WERI-Rb-1 (cell line): ENCODE measurements around the gene GAB2.

Experiments used
- DNase-seq: peaks from one replicate; pipeline ENCODE4 v3.0.0-alpha.2; 2020
- H3K27ac ChIP-seq: fragments of 250-450 bp; sonication (Bioruptor Pico); 2 replicates; pipeline ENCODE4 v1.5.1; 2020; ENCODE audit warnings: mild to moderate bottlenecking, moderate library complexity
- H3K27me3 ChIP-seq: fragments of 250-450 bp; sonication (Bioruptor Pico); 2 replicates; pipeline ENCODE4 v1.5.1; 2021; ENCODE audit warnings: mild to moderate bottlenecking, low read depth, moderate library complexity; ENCODE audit not compliant: insufficient read depth, severe bottlenecking
- H3K36me3 ChIP-seq: fragments of 250-450 bp; sonication (Bioruptor Pico); 2 replicates; pipeline ENCODE4 v1.5.1; 2020; ENCODE audit warnings: mild to moderate bottlenecking, moderate library complexity
- H3K4me3 ChIP-seq: 2 replicates; pipeline ENCODE4 v1.5.1; 2011; ENCODE audit warnings: low read depth, mild to moderate bottlenecking, control low read depth, low read length
- H3K9me3 ChIP-seq: fragments of 250-450 bp; sonication (Bioruptor Pico); 2 replicates; pipeline ENCODE4 v1.5.1; 2021; ENCODE audit warnings: mild to moderate bottlenecking, moderate library complexity; ENCODE audit not compliant: severe bottlenecking
- TF ChIP-seq, protein P1 (sequence below): IDR thresholded peaks from 2 replicates; pipeline ENCODE4 v1.5.1; 2011; ENCODE audit warnings: low read depth, mild to moderate bottlenecking, control low read depth, inconsistent platforms, low read length

Gene GAB2

GRCh38 chr11:78207532-78208256 lies 209.9 kb downstream of the GAB2 start:
- no peaks in the 10 kb centered on the region for H3K9me3 ChIP-seq
- no peak overlapping the region for H3K4me3 ChIP-seq
- no peak overlapping the region for H3K27ac ChIP-seq
- peaks cover 18% of the 10 kb centered on the region for H3K36me3 ChIP-seq
- TF ChIP-seq, protein P1, sequence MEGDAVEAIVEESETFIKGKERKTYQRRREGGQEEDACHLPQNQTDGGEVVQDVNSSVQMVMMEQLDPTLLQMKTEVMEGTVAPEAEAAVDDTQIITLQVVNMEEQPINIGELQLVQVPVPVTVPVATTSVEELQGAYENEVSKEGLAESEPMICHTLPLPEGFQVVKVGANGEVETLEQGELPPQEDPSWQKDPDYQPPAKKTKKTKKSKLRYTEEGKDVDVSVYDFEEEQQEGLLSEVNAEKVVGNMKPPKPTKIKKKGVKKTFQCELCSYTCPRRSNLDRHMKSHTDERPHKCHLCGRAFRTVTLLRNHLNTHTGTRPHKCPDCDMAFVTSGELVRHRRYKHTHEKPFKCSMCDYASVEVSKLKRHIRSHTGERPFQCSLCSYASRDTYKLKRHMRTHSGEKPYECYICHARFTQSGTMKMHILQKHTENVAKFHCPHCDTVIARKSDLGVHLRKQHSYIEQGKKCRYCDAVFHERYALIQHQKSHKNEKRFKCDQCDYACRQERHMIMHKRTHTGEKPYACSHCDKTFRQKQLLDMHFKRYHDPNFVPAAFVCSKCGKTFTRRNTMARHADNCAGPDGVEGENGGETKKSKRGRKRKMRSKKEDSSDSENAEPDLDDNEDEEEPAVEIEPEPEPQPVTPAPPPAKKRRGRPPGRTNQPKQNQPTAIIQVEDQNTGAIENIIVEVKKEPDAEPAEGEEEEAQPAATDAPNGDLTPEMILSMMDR, result no peak
- H3K27me3 ChIP-seq, result no peaks in the 10 kb centered on the region
- DNase-seq, result no peak

DNA sequence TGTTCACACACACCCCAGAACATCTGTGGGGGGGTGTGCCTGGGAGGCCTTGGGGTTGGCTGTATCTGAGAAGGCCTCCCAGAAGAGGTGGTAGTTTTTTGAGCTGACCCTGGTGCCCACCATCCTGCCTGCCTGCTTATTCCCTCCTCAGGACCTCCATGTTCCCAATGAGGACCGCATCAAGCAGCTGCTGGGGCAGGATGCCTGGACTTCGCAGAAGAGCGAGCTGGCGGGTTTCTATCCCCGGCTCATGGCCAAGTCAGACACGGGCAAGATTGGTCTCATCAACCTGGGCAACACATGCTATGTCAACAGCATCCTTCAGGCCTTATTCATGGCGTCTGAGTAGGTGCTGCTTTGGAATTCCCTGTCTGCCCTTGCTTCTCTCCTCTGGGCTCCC lies 211.9 kb downstream of the GAB2 start:
- no peak overlapping the region for H3K4me3 ChIP-seq
- TF ChIP-seq, protein P1, result no peak
- H3K27me3 ChIP-seq, result no peaks in the 10 kb centered on the region
- DNase-seq, result no peak
- peaks cover 22% of the 10 kb centered on the region for H3K36me3 ChIP-seq
- no peak overlapping the region for H3K27ac ChIP-seq
- no peaks in the 10 kb centered on the region for H3K9me3 ChIP-seq

DNA sequence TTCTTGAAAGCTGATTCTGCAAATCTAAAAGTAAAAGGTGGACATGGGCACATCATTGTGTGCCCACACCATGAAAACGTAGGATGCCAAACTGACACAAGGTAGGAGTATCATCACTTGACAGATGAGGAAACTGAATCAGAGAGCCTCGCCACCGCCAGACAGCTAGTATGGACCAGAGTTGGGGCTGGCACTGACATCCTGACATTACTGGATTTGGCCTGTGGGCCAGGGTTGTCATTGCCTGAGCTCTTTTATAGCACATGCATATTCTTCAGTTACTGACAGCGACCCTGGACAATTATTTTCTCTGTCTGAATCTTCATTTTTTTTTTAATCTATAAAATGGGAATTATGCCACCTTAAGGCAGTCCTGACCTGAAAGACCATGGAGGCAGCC lies 212.4 kb downstream of the GAB2 start:
- Histone ChIP-seq H3K4me3 (no peak overlapping the region), H3K36me3 (peaks cover 17% of the 10 kb centered on the region), H3K27me3 (no peaks in the 10 kb centered on the region), H3K27ac (no peak overlapping the region), H3K9me3 (no peaks in the 10 kb centered on the region)
- no peak for DNase-seq
- TF ChIP-seq, protein P1, result no peak

GRCh38 chr11:78203184-78203583 lies 214.4 kb downstream of the GAB2 start:
- Histone ChIP-seq H3K9me3 (no peaks in the 10 kb centered on the region), H3K27me3 (no peaks in the 10 kb centered on the region), H3K4me3 (no peak overlapping the region), H3K36me3 (peaks cover 18% of the 10 kb centered on the region), H3K27ac (no peak overlapping the region)
- DNase-seq, result no peak
- TF ChIP-seq, protein P1, result no peak

DNA sequence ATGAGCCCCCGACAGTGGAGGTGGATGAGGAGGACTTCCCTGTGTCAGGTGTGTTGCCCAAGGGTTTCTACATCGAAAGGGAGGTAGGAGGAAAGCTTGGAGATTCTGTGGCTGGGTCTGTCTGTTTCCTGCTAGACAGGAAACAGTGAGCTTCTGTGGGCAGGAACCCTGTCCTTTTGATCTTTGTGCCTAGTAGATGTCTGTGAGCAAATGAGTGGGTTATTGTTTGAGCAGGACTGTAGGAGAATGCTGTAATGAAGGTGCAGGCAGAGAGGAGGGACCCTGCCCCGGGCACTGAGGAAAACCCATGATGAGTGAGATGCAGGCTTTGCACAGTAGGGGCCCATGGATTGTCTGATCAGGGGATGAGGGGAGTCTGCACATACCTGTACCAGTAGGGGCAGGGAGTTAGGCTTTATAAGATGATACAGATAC lies 214.9 kb downstream of the GAB2 start:
- Histone ChIP-seq H3K36me3 (peaks cover 15% of the 10 kb centered on the region), H3K27ac (no peak overlapping the region), H3K27me3 (no peaks in the 10 kb centered on the region), H3K4me3 (no peak overlapping the region), H3K9me3 (no peaks in the 10 kb centered on the region)
- TF ChIP-seq, protein P1, result no peak
- no peak for DNase-seq
